SK-N-SH (cell line): ENCODE results near the gene PIMREG.

Experiments
- CTCF ChIP-seq: fragments of 200-600 bp; sonication (generic); IDR thresholded peaks from 2 replicates; pipeline ENCODE4 v1.6.1; 2017; ENCODE audit warnings: antibody characterized with exemption, mild to moderate bottlenecking, moderate library complexity
- FOSL2 ChIP-seq: IDR thresholded peaks from 2 replicates; pipeline ENCODE4 v1.4.0; 2012; ENCODE audit warnings: low read depth, mild to moderate bottlenecking, moderate library complexity, borderline replicate concordance
- FOXM1 ChIP-seq: IDR thresholded peaks from 2 replicates; pipeline ENCODE4 v1.4.0; 2012; ENCODE audit warnings: low read depth, mild to moderate bottlenecking
- GATA2 ChIP-seq: sonication (generic); formaldehyde crosslinking; IDR thresholded peaks from 2 replicates; pipeline ENCODE4 v1.5.0; 2020; ENCODE audit warnings: mild to moderate bottlenecking, missing genetic modification reagents
- MXI1 ChIP-seq: IDR thresholded peaks from 2 replicates; pipeline ENCODE4 v1.6.1; 2012; ENCODE audit warnings: mild to moderate bottlenecking, low read depth, low read length, improper control_type of control experiment
- NFIC ChIP-seq: IDR thresholded peaks from 2 replicates; pipeline ENCODE4 v1.4.0; 2012; ENCODE audit warnings: borderline replicate concordance

GRCh38 chr17:6492892-6493674 is 48.8 kb downstream of the PIMREG start:
- TF ChIP-seq CTCF (no peak), MXI1 (no peak), FOXM1 (no peak), FOSL2 (no peak), GATA2 (CRISPR knock-in tag) (no peak), NFIC (no peak)
